Measurements from ENCODE around the gene SHROOM2. TPM values are rescaled to one million over a fixed set of nuclear protein-coding genes. Genes with fewer than 3 reads are reported as not detected.

SHROOM2 gene
- total RNA-seq, 1 donor from 2014 or later: 9.6 TPM

GRCh38 chrX:9882669-9883446, 96.6 kb downstream of the SHROOM2 start:
- Histone ChIP-seq H3K27ac (peak overlapping the region; percentile 3), H3K4me1 (no peaks in the 10 kb centered on the region), H3K4me3 (no peak overlapping the region), H3K27me3 (no peaks in the 10 kb centered on the region), H3K36me3 (no peaks in the 10 kb centered on the region), H3K9me3 (no peaks in the 10 kb centered on the region)
- ATAC-seq (peak; percentile 66), DNase-seq (peak; percentile 68)
- TF ChIP-seq CTCF (IDR thresholded peaks at IDR 0.05): no peak
- intact Hi-C loops (cut with DNase I): no loop called here

GRCh38 chrX:9884031-9884779, 98.0 kb downstream of the SHROOM2 start:
- no peak overlapping the region for H3K4me3 ChIP-seq
- no peak overlapping the region for H3K27ac ChIP-seq
- H3K9me3 ChIP-seq: no peaks in the 10 kb centered on the region
- no peaks in the 10 kb centered on the region for H3K36me3 ChIP-seq
- no peaks in the 10 kb centered on the region for H3K27me3 ChIP-seq
- DNase-seq (no peak), ATAC-seq (no peak)
- intact Hi-C loops (cut with DNase I): no loop called here
- TF ChIP-seq CTCF (IDR thresholded peaks at IDR 0.05): no peak
- H3K4me1 ChIP-seq: no peaks in the 10 kb centered on the region

- peak; percentile 80 for DNase-seq
- Histone ChIP-seq H3K4me1 (no peaks in the 10 kb centered on the region), H3K9me3 (no peaks in the 10 kb centered on the region), H3K36me3 (no peaks in the 10 kb centered on the region), H3K27ac (no peak overlapping the region), H3K4me3 (no peak overlapping the region), H3K27me3 (no peaks in the 10 kb centered on the region)
- TF ChIP-seq CTCF (IDR thresholded peaks at IDR 0.05): peak; percentile 52
- peak; percentile 93 for ATAC-seq
- intact Hi-C loops (cut with DNase I): no loop called here
Observed at GRCh38 chrX:9885150-9885549, 98.9 kb downstream of the SHROOM2 start.

- Histone ChIP-seq H3K4me3 (no peak overlapping the region), H3K36me3 (no peaks in the 10 kb centered on the region), H3K4me1 (no peaks in the 10 kb centered on the region), H3K9me3 (no peaks in the 10 kb centered on the region), H3K27me3 (no peaks in the 10 kb centered on the region), H3K27ac (no peak overlapping the region)
- intact Hi-C loops (cut with DNase I): no loop called here
- ATAC-seq: no peak
- no peak for TF ChIP-seq CTCF (IDR thresholded peaks at IDR 0.05)
- no peak for DNase-seq
Observed at GRCh38 chrX:9887659-9888297, 101.5 kb downstream of the SHROOM2 start.

GRCh38 chrX:9888953-9889470, 102.8 kb downstream of the SHROOM2 start:
- Histone ChIP-seq H3K27me3 (no peaks in the 10 kb centered on the region), H3K36me3 (no peaks in the 10 kb centered on the region), H3K4me3 (no peak overlapping the region), H3K4me1 (no peaks in the 10 kb centered on the region), H3K27ac (no peak overlapping the region), H3K9me3 (no peaks in the 10 kb centered on the region)
- no peak for TF ChIP-seq CTCF (IDR thresholded peaks at IDR 0.05)
- ATAC-seq (no peak), DNase-seq (no peak)
- intact Hi-C loops (cut with DNase I): no loop called here

Data from upper lobe of right lung (tissue), 1 donor.